Hepatic stellate cell (primary cell): ENCODE results near the gene CDC42EP3.
A peak's percentile ranks its signal among the peaks of the same experiment; 100 is the strongest.

ENCODE experiments used
- DNase-seq: peaks from one replicate; pipeline ENCODE4 v3.0.0; 2011; ENCODE audit warnings: low spot score

Gene CDC42EP3

GRCh38 chr2:37618326-37618725 lies 53.1 kb downstream of the CDC42EP3 start:
- no peak for DNase-seq

- DNase-seq, result no peak
Observed at GRCh38 chr2:37617119-37617892, 54.1 kb downstream of the CDC42EP3 start.

DNA sequence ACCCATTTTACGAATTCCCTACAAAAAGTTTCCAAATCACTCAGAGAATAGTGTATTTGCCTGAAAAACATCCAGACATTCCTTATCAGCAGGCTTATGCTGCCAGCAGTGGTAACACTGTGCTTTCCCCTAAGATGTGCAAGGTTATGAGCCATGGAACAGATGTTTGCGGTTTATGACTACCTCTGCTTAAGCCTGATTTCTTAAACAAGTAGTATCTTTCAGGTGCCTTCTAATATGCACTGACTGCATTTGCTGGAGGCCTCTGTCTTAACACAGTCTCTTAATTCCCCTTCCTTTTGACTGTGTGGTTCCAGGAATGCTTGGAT lies 54.8 kb downstream of the CDC42EP3 start:
- DNase-seq, result no peak

- DNase-seq, result no peak
Observed at GRCh38 chr2:37615804-37616676, 55.4 kb downstream of the CDC42EP3 start.

GRCh38 chr2:37614061-37614738 lies 57.2 kb downstream of the CDC42EP3 start:
- peak; percentile 73 for DNase-seq

GRCh38 chr2:37612382-37612781 lies 59.1 kb downstream of the CDC42EP3 start:
- DNase-seq, result no peak

DNA sequence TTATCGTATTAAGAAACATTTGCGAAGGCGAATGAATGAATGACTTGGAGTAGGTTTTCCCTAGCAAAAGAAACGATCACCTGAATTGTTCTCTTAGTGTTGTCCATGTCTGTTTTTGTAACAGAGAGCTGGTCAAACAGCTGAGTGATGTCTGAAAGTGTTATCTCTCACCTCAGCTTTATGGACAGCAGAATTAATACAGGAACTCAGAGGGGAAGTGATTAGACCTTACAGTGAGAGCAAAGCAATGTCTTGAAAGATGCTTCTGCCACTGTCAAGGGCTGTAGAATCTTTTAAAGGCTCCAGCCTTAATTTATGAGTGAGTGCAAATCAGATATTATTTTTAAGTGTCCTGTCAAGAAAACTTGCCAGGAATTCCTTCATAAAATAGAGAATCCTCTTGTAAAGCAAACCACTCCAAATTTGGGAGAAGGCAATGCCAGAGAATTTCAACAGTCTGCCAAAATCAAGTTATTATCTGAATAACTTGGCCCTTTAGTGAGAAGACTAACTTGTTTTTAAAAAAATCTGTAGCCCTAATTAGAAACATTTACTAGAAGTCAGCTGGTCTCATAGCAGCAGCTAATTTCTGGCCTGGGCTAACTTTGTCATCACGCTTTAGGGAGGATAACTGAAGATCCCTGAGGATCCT lies 60.7 kb downstream of the CDC42EP3 start:
- DNase-seq, result no peak

GRCh38 chr2:37609782-37610181 lies 61.7 kb downstream of the CDC42EP3 start:
- no peak for DNase-seq

- no peak for DNase-seq
Observed at GRCh38 chr2:37604716-37605115, 66.7 kb downstream of the CDC42EP3 start.

- DNase-seq, result no peak
Observed at GRCh38 chr2:37602702-37603101, 68.7 kb downstream of the CDC42EP3 start.

- DNase-seq, result no peak
Observed at GRCh38 chr2:37602040-37602439, 69.4 kb downstream of the CDC42EP3 start.

GRCh38 chr2:37601569-37601968 lies 69.9 kb downstream of the CDC42EP3 start:
- no peak for DNase-seq

DNA sequence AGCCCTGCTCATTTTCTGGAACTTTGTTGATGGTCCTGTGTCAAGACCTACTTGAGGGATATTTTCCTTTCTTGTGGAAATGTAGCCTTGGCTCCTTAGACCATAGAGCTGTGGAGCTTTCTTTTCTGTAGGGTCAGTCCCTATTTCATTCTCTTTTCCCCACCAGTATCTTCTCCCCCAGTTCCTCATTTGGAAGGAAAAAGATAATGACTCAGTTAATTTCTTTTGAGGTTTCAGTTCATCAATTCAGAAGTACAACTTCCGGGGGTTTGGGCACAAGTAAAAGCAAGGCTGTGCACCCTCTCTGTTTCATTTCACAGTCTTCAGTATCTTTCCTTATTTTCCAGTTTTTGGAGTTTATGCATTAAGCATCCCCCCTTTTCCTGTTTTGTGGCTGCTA lies 70.7 kb downstream of the CDC42EP3 start:
- no peak for DNase-seq

- DNase-seq, result no peak
Observed at GRCh38 chr2:37599688-37600525, 71.5 kb downstream of the CDC42EP3 start.

DNA sequence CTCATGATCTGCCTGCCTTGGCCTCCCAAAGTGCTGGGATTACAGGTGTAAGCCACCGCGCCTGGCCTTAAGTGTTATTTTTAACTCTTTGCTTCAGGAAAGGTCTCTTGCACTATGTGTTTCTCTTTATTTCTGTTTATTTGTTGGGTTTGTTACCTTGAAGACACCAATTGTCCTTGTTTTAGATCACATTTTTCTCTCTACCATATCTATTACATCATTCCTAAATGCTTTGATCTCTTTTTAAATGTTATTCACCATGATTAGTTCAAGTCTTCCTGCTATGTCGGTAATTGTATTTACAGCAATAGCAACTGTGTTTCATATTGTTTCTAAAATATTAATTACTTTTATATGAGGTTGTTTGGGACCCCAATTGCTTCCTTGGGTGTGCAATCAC lies 77.7 kb downstream of the CDC42EP3 start:
- DNase-seq, result no peak

GRCh38 chr2:37593024-37593423 lies 78.4 kb downstream of the CDC42EP3 start:
- DNase-seq, result no peak
